Keratinocyte (primary cell): ENCODE data around the gene DDX41. TPM values are rescaled to one million over a fixed set of nuclear protein-coding genes. Genes with fewer than 3 reads are reported as not detected.

Source experiments
- DNase-seq: peaks from one replicate; pipeline ENCODE4 v3.0.0-alpha.2; 2011; ENCODE audit warnings: low read depth, missing footprints, low spot score
- FAIRE-seq: peaks from 2 replicates; lab custom pipeline; 2011; peaks lifted over from hg19 to GRCh38; lab: Jason Lieb, UNC
- H2AFZ ChIP-seq: 2 replicates; pipeline ENCODE4 v1.6.0; 2012; ENCODE audit warnings: low read length, control low read depth, inconsistent platforms; ENCODE audit not compliant: control insufficient read depth
- H3K27ac ChIP-seq: 2 replicates; pipeline ENCODE4 v1.5.1; 2011; ENCODE audit warnings: low read length; ENCODE audit not compliant: control insufficient read depth, insufficient read depth
- H3K27me3 ChIP-seq: 3 replicates; pipeline ENCODE4 v1.6.0; 2011; ENCODE audit warnings: low read length; ENCODE audit not compliant: control insufficient read depth, insufficient read depth; ENCODE audit errors: extremely low read depth
- H3K36me3 ChIP-seq, 2 experiments: 2 replicates in 1 of 2; 3 replicates in 1 of 2; pipeline ENCODE4 v1.5.1; 2011; ENCODE audit warnings: low read length in 2 of 2, mild to moderate bottlenecking in 1 of 2; ENCODE audit not compliant: control insufficient read depth in 2 of 2, insufficient read depth in 2 of 2; ENCODE audit errors: extremely low read depth in 1 of 2
- H3K4me1 ChIP-seq: 3 replicates; pipeline ENCODE4 v1.5.1; 2011; ENCODE audit warnings: low read length; ENCODE audit not compliant: control insufficient read depth, insufficient read depth; ENCODE audit errors: extremely low read depth
- H3K4me2 ChIP-seq: 3 replicates; pipeline ENCODE4 v1.6.0; 2011; ENCODE audit warnings: low read depth, low read length; ENCODE audit not compliant: control insufficient read depth, insufficient read depth; ENCODE audit errors: extremely low read depth
- H3K4me3 ChIP-seq, 3 experiments: fragments of 200-600 bp in 1 of 3; sonication (generic) in 1 of 3; 2 replicates in 2 of 3; 3 replicates in 1 of 3; pipeline ENCODE4 v1.5.1; 2011 to 2016; ENCODE audit warnings: low read length in 3 of 3, mild to moderate bottlenecking in 3 of 3, control low read depth in 2 of 3, inconsistent platforms in 1 of 3, low read depth in 1 of 3, mixed read lengths in 1 of 3, mixed run types in 1 of 3, moderate library complexity in 1 of 3; ENCODE audit not compliant: control insufficient read depth in 2 of 3, insufficient read depth in 2 of 3; ENCODE audit errors: extremely low read depth in 1 of 3
- H3K79me2 ChIP-seq: 2 replicates; pipeline ENCODE4 v1.6.0; 2012; ENCODE audit warnings: low read length; ENCODE audit not compliant: control insufficient read depth, insufficient read depth
- H3K9ac ChIP-seq: 3 replicates; pipeline ENCODE4 v1.6.0; 2011; ENCODE audit warnings: low read length; ENCODE audit not compliant: control insufficient read depth, insufficient read depth; ENCODE audit errors: extremely low read depth
- H3K9me1 ChIP-seq: 3 replicates; pipeline ENCODE4 v1.6.0; 2011; ENCODE audit warnings: low read length; ENCODE audit not compliant: control insufficient read depth, insufficient read depth; ENCODE audit errors: extremely low read depth
- H3K9me3 ChIP-seq: 2 replicates; pipeline ENCODE4 v1.5.1; 2012; ENCODE audit warnings: low read depth, low read length; ENCODE audit not compliant: control insufficient read depth
- H4K20me1 ChIP-seq: 3 replicates; pipeline ENCODE4 v1.6.0; 2011; ENCODE audit warnings: low read length; ENCODE audit not compliant: control insufficient read depth, insufficient read depth; ENCODE audit errors: extremely low read depth
- CTCF ChIP-seq, 3 experiments: IDR thresholded peaks in 1 of 3; conservative IDR thresholded peaks in 1 of 3; optimal IDR thresholded peaks in 1 of 3; 2 replicates in 2 of 3; 3 replicates in 1 of 3; pipeline versions ENCODE3 to v1.5.1; 2011; ENCODE audit warnings: low read length in 3 of 3, mild to moderate bottlenecking in 3 of 3, moderate library complexity in 2 of 3, control low read depth in 1 of 3, inconsistent platforms in 1 of 3; ENCODE audit not compliant: insufficient read depth in 2 of 3; ENCODE audit errors: extremely low read depth in 1 of 3
- EZH2 ChIP-seq: IDR thresholded peaks from one replicate; pipeline ENCODE4 v1.6.1; 2012; ENCODE audit warnings: inconsistent platforms, mild to moderate bottlenecking, low read length, moderate library complexity
- dilution Hi-C: fragments of 300-500 bp; cut with MboI; formaldehyde crosslinking; loops from one replicate; pipeline ENCODE4 v1.7.0; 2020; ENCODE audit warnings: low sequenced_read_pairs; ENCODE audit not compliant: extremely low pct_ligation_motif_present
- polyA plus RNA-seq, 5 experiments: library from polyadenylated mRNA; depleted of rRNA in 3 of 5; stranded (reverse) in 3 of 5; stranded (forward) in 1 of 5; unstranded in 1 of 5; fragments of >200 nt; gene quantifications; 1 replicate in 1 of 5; 2 replicates in 3 of 5; 3 replicates in 1 of 5; pipeline versions ENCODE4 v1.2.1 to v1.2.3, GENCODE V29; 2011 to 2012; ENCODE audit warnings: missing spikeins in 2 of 5, low read depth in 1 of 5, low replicate concordance in 1 of 5

The DDX41 gene
- polyA plus RNA-seq, 1 donor (not counting 4 experiments of a cell fraction or from before 2014, with no cell fraction given): 71.3 TPM

GRCh38 chr5:177519463-177520235 lies 2.9 kb upstream of the DDX41 start:
- H3K9me1 ChIP-seq: no peaks in the 10 kb centered on the region
- no peak for TF ChIP-seq EZH2
- TF ChIP-seq CTCF (optimal IDR thresholded peaks at IDR 0.05 in 1 of 3, IDR thresholded peaks at IDR 0.05 in 1 of 3, conservative IDR thresholded peaks at IDR 0.05 in 1 of 3; ENCODE audit: extremely low read depth in 1 of 3, insufficient read depth in 2 of 3, low read length in 3 of 3): no peak
- H3K4me3 ChIP-seq: no peak overlapping the region
- no peaks in the 10 kb centered on the region for H3K9me3 ChIP-seq
- peaks cover 24% of the 10 kb centered on the region for H3K79me2 ChIP-seq
- H3K4me1 ChIP-seq: peaks cover 15% of the 10 kb centered on the region
- H4K20me1 ChIP-seq: no peaks in the 10 kb centered on the region
- H2AFZ ChIP-seq: no peak overlapping the region
- no peak overlapping the region for H3K27ac ChIP-seq
- DNase-seq (no peak), FAIRE-seq (no peak)
- H3K4me2 ChIP-seq: no peak overlapping the region
- no peak overlapping the region for H3K9ac ChIP-seq
- peaks cover 33 to 34% of the 10 kb centered on the region in 2 experiments for H3K36me3 ChIP-seq
- dilution Hi-C loops: no loop called here
- no peaks in the 10 kb centered on the region for H3K27me3 ChIP-seq

GRCh38 chr5:177515580-177515979 lies 1.2 kb downstream of the DDX41 start:
- H3K4me1 ChIP-seq: peaks cover 15% of the 10 kb centered on the region
- peaks cover 29% of the 10 kb centered on the region for H3K79me2 ChIP-seq
- no peaks in the 10 kb centered on the region for H3K9me3 ChIP-seq
- peak overlapping the region; percentile 85 for H3K9ac ChIP-seq
- H3K4me3 ChIP-seq: peak overlapping the region; percentile 65 to 80 (median 77)
- H3K9me1 ChIP-seq: no peaks in the 10 kb centered on the region
- H2AFZ ChIP-seq: no peak overlapping the region
- H4K20me1 ChIP-seq: no peaks in the 10 kb centered on the region
- H3K27ac ChIP-seq: peak overlapping the region; percentile 68
- DNase-seq (no peak), FAIRE-seq (no peak)
- H3K36me3 ChIP-seq: peaks cover 36 to 48% of the 10 kb centered on the region in 2 experiments
- no peaks in the 10 kb centered on the region for H3K27me3 ChIP-seq
- no peak for TF ChIP-seq CTCF (optimal IDR thresholded peaks at IDR 0.05 in 1 of 3, IDR thresholded peaks at IDR 0.05 in 1 of 3, conservative IDR thresholded peaks at IDR 0.05 in 1 of 3; ENCODE audit: extremely low read depth in 1 of 3, insufficient read depth in 2 of 3, low read length in 3 of 3)
- dilution Hi-C loops: no loop called here
- H3K4me2 ChIP-seq: peak overlapping the region; percentile 88
